Parathyroid adenoma (tissue), 2 donors: ENCODE data around the gene MPHOSPH9.

ENCODE experiments used
- H2AFZ ChIP-seq: fragments of 300-600 bp; sonication (generic); one replicate; pipeline ENCODE4 v1.7.0; 2017; ENCODE audit warnings: antibody characterized with exemption, mild to moderate bottlenecking
- H3K27ac ChIP-seq: fragments of 300-600 bp; sonication (generic); one replicate; pipeline ENCODE4 v1.7.0; 2017
- H3K27me3 ChIP-seq: fragments of 300-600 bp; sonication (generic); one replicate; pipeline ENCODE4 v1.7.0; 2017; ENCODE audit warnings: low read length; ENCODE audit not compliant: control insufficient read depth, insufficient read depth
- H3K36me3 ChIP-seq: fragments of 300-600 bp; sonication (generic); one replicate; pipeline ENCODE4 v1.7.0; 2017; ENCODE audit warnings: low read length; ENCODE audit not compliant: control insufficient read depth, insufficient read depth
- H3K4me1 ChIP-seq: fragments of 300-600 bp; sonication (generic); one replicate; pipeline ENCODE4 v1.7.0; 2017; ENCODE audit warnings: control low read depth
- H3K4me2 ChIP-seq: fragments of 300-600 bp; sonication (generic); one replicate; pipeline ENCODE4 v1.7.0; 2017; ENCODE audit warnings: low read length
- H3K4me3 ChIP-seq: fragments of 300-600 bp; sonication (generic); one replicate; pipeline ENCODE4 v1.7.0; 2017; ENCODE audit warnings: low read depth, low read length
- H3K79me2 ChIP-seq: fragments of 300-600 bp; sonication (generic); one replicate; pipeline ENCODE4 v1.7.0; 2017; ENCODE audit warnings: control low read depth
- H3K9ac ChIP-seq: fragments of 300-600 bp; sonication (generic); one replicate; pipeline ENCODE4 v1.7.0; 2017; ENCODE audit warnings: mild to moderate bottlenecking
- H3K9me3 ChIP-seq: fragments of 300-600 bp; sonication (generic); one replicate; pipeline ENCODE4 v1.7.0; 2017; ENCODE audit warnings: low read length; ENCODE audit not compliant: control insufficient read depth
- CTCF ChIP-seq: fragments of 300-600 bp; sonication (generic); IDR thresholded peaks from one replicate; pipeline ENCODE4 v1.7.0; 2017; ENCODE audit warnings: antibody characterized with exemption, mild to moderate bottlenecking
- donor health status: primary hyperparathyroidism.

The MPHOSPH9 gene

GRCh38 chr12:123237646-123238329 lies 4.8 kb upstream of the MPHOSPH9 start:
- H3K4me1 ChIP-seq: no peaks in the 10 kb centered on the region

GRCh38 chr12:123233505-123234308 lies 766 bp upstream of the MPHOSPH9 start:
- Histone ChIP-seq H3K27ac (peak overlapping the region; percentile 74), H3K4me3 (peak overlapping the region; percentile 88), H3K27me3 (no peaks in the 10 kb centered on the region), H3K36me3 (no peaks in the 10 kb centered on the region), H3K4me1 (peaks cover 4% of the 10 kb centered on the region), H3K79me2 (peaks cover 19% of the 10 kb centered on the region), H3K4me2 (peak overlapping the region; percentile 69), H3K9me3 (no peaks in the 10 kb centered on the region), H2AFZ (peak overlapping the region; percentile 88), H3K9ac (peak overlapping the region; percentile 64)
- no peak for TF ChIP-seq CTCF

More at GRCh38 chr12:123237646-123238329, 4.8 kb upstream of the MPHOSPH9 start:
- Histone ChIP-seq H2AFZ (no peak overlapping the region), H3K4me3 (no peak overlapping the region), H3K79me2 (peaks cover 23% of the 10 kb centered on the region), H3K4me2 (peak overlapping the region; percentile 13), H3K36me3 (no peaks in the 10 kb centered on the region), H3K27me3 (no peaks in the 10 kb centered on the region), H3K9me3 (no peaks in the 10 kb centered on the region), H3K9ac (no peak overlapping the region), H3K27ac (no peak overlapping the region)
- peak; percentile 82 for TF ChIP-seq CTCF

- Histone ChIP-seq H3K9me3 (no peaks in the 10 kb centered on the region), H3K4me1 (peaks cover 4% of the 10 kb centered on the region), H3K36me3 (no peaks in the 10 kb centered on the region), H3K79me2 (peaks cover 16% of the 10 kb centered on the region), H3K27ac (peak overlapping the region; percentile 66), H2AFZ (peak overlapping the region; percentile 88), H3K4me2 (peak overlapping the region; percentile 81), H3K9ac (peak overlapping the region; percentile 13), H3K27me3 (no peaks in the 10 kb centered on the region), H3K4me3 (peak overlapping the region; percentile 88)
- TF ChIP-seq CTCF: no peak
Observed at GRCh38 chr12:123232472-123232806, 502 bp downstream of the MPHOSPH9 start.

GRCh38 chr12:123231931-123232330 lies 1.0 kb downstream of the MPHOSPH9 start:
- H3K4me2 ChIP-seq: peak overlapping the region; percentile 81
- no peak for TF ChIP-seq CTCF
- H3K27ac ChIP-seq: no peak overlapping the region
- peaks cover 16% of the 10 kb centered on the region for H3K79me2 ChIP-seq
- H3K4me3 ChIP-seq: peak overlapping the region; percentile 88
- H3K36me3 ChIP-seq: no peaks in the 10 kb centered on the region
- H3K4me1 ChIP-seq: peaks cover 4% of the 10 kb centered on the region
- H3K9ac ChIP-seq: no peak overlapping the region
- H2AFZ ChIP-seq: peak overlapping the region; percentile 88
- no peaks in the 10 kb centered on the region for H3K27me3 ChIP-seq
- no peaks in the 10 kb centered on the region for H3K9me3 ChIP-seq
